Thoracic aorta (tissue), 2 donors: ENCODE results near the gene EIPR1. TPM values are rescaled to one million over a fixed set of nuclear protein-coding genes. Genes with fewer than 3 reads are reported as not detected.

Experiments
- ATAC-seq: fragments of 150-250 bp; one replicate; pipeline ENCODE4 v1.8.0; 2017; ENCODE audit warnings: low read depth; ENCODE audit not compliant: insufficient number of reproducible peaks, low FRiP score
- DNase-seq: peaks from one replicate; pipeline ENCODE4 v3.0.0-alpha.2; 2020; ENCODE audit warnings: low spot score
- H3K27ac ChIP-seq, 2 donors: fragments of 200-600 bp; sonication (generic); 1 replicate in 1 of 2; 2 replicates in 1 of 2; pipeline ENCODE4 v1.5.1; 2016; ENCODE audit warnings: mild to moderate bottlenecking in 2 of 2, moderate library complexity in 2 of 2
- H3K27me3 ChIP-seq: fragments of 200-600 bp; sonication (generic); replicated peaks from 2 replicates; pipeline ENCODE4 v1.6.0; 2016; ENCODE audit warnings: mild to moderate bottlenecking; ENCODE audit not compliant: insufficient read depth
- H3K36me3 ChIP-seq: fragments of 200-600 bp; sonication (generic); one replicate; pipeline ENCODE4 v1.5.1; 2016
- H3K4me1 ChIP-seq, 2 donors: fragments of 200-600 bp; sonication (generic); 1 replicate in 1 of 2; 2 replicates in 1 of 2; pipeline versions ENCODE4 v1.5.1 to v1.6.0; 2016; ENCODE audit warnings: low read depth in 2 of 2, mild to moderate bottlenecking in 1 of 2; ENCODE audit not compliant: control insufficient read depth in 1 of 2
- H3K4me3 ChIP-seq: fragments of 200-600 bp; sonication (generic); 2 replicates; pipeline ENCODE4 v1.5.1; 2016; ENCODE audit warnings: mild to moderate bottlenecking
- H3K9me3 ChIP-seq: fragments of 200-600 bp; sonication (generic); 2 replicates; pipeline ENCODE4 v1.5.1; 2016
- total RNA-seq, 2 donors: library from RNA; depleted of rRNA; stranded (reverse); fragments of >200 nt; gene quantifications; one replicate each; pipeline versions ENCODE4 v1.1.0 to v1.2.3, GENCODE V29; 2016
- TF ChIP-seq, protein P1 (sequence below): fragments of 200-600 bp; sonication (generic); IDR thresholded peaks from one replicate; pipeline ENCODE4 v1.5.1; 2019; ENCODE audit warnings: antibody characterized with exemption

EIPR1 gene
- total RNA-seq, 2 donors from 2014 or later = 17.9 to 40.6 TPM

DNA sequence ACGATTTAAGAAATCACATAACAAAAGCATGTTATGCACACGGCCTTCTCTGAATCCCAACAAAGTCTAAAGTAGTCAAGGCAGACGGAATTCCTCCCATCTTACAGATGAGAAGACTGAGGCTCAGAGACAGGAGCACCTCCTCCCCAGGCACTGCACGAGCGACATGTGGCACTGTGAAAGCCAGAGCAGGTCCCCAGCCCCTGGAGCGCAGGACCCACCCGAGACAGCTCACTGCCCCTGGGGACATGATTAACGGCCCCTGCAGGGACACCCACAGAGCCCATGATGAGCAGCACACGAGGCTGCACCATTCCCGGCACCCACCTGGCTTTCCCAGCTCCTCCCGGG is 53.6 kb downstream of the EIPR1 start:
- H3K36me3 ChIP-seq = no peaks in the 10 kb centered on the region
- H3K4me3 ChIP-seq = no peak overlapping the region
- no peaks in the 10 kb centered on the region for H3K9me3 ChIP-seq
- H3K27ac ChIP-seq = no peak overlapping the region
- TF ChIP-seq, protein P1, sequence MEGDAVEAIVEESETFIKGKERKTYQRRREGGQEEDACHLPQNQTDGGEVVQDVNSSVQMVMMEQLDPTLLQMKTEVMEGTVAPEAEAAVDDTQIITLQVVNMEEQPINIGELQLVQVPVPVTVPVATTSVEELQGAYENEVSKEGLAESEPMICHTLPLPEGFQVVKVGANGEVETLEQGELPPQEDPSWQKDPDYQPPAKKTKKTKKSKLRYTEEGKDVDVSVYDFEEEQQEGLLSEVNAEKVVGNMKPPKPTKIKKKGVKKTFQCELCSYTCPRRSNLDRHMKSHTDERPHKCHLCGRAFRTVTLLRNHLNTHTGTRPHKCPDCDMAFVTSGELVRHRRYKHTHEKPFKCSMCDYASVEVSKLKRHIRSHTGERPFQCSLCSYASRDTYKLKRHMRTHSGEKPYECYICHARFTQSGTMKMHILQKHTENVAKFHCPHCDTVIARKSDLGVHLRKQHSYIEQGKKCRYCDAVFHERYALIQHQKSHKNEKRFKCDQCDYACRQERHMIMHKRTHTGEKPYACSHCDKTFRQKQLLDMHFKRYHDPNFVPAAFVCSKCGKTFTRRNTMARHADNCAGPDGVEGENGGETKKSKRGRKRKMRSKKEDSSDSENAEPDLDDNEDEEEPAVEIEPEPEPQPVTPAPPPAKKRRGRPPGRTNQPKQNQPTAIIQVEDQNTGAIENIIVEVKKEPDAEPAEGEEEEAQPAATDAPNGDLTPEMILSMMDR = no peak
- H3K4me1 ChIP-seq = no peaks in the 10 kb centered on the region
- no peak for ATAC-seq
- DNase-seq = no peak
- H3K27me3 ChIP-seq = no peaks in the 10 kb centered on the region

DNA sequence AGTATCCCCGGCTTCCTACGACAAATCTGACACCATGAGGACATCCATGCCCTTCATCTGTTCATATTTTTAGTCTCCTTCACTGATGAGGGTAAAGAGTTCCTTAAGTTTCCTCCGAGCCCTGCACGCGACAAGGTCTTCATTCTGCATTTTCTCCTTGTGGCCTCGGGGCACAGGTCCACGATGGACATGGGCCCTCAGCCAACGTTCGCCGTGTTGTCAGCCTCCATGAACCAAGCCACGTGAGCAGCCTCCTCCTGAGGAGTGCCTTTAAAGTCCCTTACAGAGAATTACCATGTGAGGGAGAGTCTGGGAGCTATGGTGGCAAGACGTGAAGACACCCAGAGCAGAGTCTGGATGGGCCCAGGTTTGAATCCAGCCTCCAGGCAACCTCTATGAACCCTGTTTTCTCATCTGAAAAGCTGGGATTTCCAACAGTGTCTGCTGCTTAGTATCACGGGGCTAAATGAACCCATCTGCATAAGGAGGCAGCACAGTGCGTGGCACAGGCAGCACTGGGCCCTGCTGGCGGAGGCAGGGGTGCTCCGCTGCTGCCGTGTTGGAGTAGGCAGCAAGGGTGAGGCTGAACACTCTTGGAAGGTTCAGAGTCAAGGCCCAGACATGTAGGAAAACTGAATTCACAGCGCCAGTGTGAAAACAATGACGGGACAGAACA is 54.1 kb downstream of the EIPR1 start:
- no peak for DNase-seq
- no peak overlapping the region for H3K4me3 ChIP-seq
- no peaks in the 10 kb centered on the region for H3K27me3 ChIP-seq
- no peak overlapping the region for H3K27ac ChIP-seq
- H3K4me1 ChIP-seq = no peaks in the 10 kb centered on the region
- H3K36me3 ChIP-seq = no peaks in the 10 kb centered on the region
- TF ChIP-seq, protein P1 = no peak
- H3K9me3 ChIP-seq = no peaks in the 10 kb centered on the region
- no peak for ATAC-seq

DNA sequence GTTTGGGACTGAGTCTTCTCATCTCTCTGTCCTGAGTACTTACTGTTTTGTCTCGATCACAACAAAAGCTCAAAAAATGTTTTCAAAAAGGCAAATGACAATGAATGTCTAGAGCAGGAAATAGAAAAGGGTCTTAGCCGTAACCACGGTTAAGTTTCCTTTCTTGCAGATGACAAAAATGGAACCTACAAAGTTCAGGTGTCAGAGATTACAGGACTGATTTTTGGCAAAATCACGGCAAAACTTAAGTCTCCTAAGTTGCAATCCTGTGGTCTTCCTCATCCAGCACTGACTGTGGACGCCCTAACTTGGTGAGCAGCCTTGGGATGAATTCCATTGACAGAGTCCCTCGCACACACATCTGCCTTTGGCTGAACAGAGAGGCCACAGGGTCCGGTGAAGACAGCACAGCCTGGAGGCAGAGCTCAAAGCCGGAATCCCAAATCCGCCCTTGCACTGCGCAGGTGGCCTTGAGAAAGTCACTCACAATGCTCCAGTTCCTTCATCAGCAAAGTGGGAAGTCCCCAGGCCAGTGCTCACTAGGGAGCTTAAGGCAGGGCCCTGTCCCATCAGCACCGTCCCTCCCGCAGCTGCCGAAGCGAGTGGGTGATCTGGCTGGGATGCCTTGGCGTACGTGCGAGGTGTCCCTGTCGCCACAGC is 55.2 kb downstream of the EIPR1 start:
- ATAC-seq (no peak), DNase-seq (no peak)
- TF ChIP-seq, protein P1 = no peak
- H3K36me3 ChIP-seq = no peaks in the 10 kb centered on the region
- H3K27ac ChIP-seq = no peak overlapping the region
- H3K4me3 ChIP-seq = no peak overlapping the region
- no peaks in the 10 kb centered on the region for H3K27me3 ChIP-seq
- no peaks in the 10 kb centered on the region for H3K9me3 ChIP-seq
- H3K4me1 ChIP-seq = no peaks in the 10 kb centered on the region

DNA sequence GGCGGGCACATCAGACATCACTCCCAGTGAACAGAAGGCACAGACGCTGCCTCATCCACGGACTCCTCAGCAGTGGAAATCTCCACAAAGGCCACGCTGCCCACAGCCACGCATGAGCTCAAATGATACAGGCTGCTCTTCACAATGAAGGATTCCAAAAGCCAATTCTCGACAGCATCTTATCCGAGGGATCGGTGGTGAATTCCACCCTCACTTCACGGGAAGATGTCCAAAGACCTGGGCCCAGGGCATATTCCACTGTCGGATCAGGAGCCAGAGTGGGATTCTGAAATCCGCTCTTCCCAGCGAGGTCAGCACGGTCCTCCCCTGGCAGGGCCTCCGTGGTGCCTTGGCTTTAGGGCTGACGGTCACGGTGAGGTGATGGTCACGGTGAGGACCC is 55.8 kb downstream of the EIPR1 start:
- no peak overlapping the region for H3K27ac ChIP-seq
- no peaks in the 10 kb centered on the region for H3K9me3 ChIP-seq
- DNase-seq = no peak
- no peak for ATAC-seq
- no peaks in the 10 kb centered on the region for H3K27me3 ChIP-seq
- TF ChIP-seq, protein P1 = no peak
- no peaks in the 10 kb centered on the region for H3K36me3 ChIP-seq
- H3K4me1 ChIP-seq = no peaks in the 10 kb centered on the region
- no peak overlapping the region for H3K4me3 ChIP-seq

DNA sequence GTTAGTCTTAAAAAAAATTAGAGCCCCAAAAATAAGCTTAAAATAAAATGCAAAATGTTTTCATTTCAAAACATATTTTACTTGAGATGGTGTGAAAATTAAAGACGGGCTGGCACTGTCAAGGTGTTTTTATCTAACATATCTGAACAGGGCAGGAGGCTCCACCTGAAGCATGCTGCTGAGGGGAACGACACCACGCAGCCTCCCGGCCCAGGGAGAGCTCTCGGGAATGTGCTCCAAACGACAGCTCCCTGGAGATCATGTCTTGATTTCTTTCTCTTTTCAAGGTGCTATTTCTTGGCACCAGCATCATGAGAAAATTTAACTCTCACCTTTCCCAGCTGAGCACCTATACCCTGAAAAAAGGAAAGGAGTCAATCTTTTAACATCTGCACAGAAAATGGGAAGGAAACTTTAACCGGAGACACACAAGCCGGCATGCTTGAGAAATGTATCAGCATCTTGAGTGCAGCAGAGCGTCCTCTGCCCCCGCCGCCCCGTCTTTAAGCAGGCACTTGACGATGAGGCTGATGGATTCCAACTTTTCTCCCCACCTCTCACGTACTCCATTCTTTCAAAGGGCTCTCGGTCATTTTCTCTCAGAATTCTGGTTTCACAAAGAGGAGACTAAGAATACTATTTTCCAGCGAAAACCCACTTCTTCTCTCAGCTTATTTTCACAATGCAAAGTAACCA is 56.6 kb downstream of the EIPR1 start:
- DNase-seq = no peak
- Histone ChIP-seq H3K4me3 (no peak overlapping the region), H3K27me3 (no peaks in the 10 kb centered on the region), H3K4me1 (no peaks in the 10 kb centered on the region), H3K27ac (no peak overlapping the region), H3K9me3 (no peaks in the 10 kb centered on the region), H3K36me3 (no peaks in the 10 kb centered on the region)
- TF ChIP-seq, protein P1 = no peak
- ATAC-seq = no peak
